Immature natural killer cell (primary cell): ENCODE measurements around the gene GPC1. TPM values are rescaled to one million over a fixed set of nuclear protein-coding genes. Genes with fewer than 3 reads are reported as not detected.
A peak's percentile ranks its signal among the peaks of the same experiment; 100 is the strongest.

ENCODE experiments used
- DNase-seq, 3 donors: peaks; one replicate each; pipeline ENCODE4 v3.0.0; 2022; ENCODE audit warnings: mixed read lengths in 1 of 3
- H3K27ac Mint-ChIP-seq, 6 donors: one replicate each; pipeline ENCODE4 v1.8.0; 2020; ENCODE audit warnings: mixed read lengths in 6 of 6, mild to moderate bottlenecking in 5 of 6, inconsistent platforms in 4 of 6, moderate library complexity in 3 of 6
- H3K27me3 Mint-ChIP-seq, 3 donors: one replicate each; pipeline ENCODE4 v1.8.0; 2020 to 2021; ENCODE audit warnings: low read depth in 3 of 3, mild to moderate bottlenecking in 3 of 3, mixed read lengths in 3 of 3, moderate library complexity in 3 of 3, inconsistent platforms in 1 of 3
- H3K36me3 Mint-ChIP-seq, 3 donors: one replicate each; pipeline ENCODE4 v1.8.0; 2020; ENCODE audit warnings: mixed read lengths in 3 of 3, inconsistent platforms in 2 of 3, mild to moderate bottlenecking in 2 of 3
- H3K4me1 Mint-ChIP-seq, 2 donors: one replicate each; pipeline ENCODE4 v1.8.0; 2020; ENCODE audit warnings: inconsistent platforms in 2 of 2, mild to moderate bottlenecking in 2 of 2, mixed read lengths in 2 of 2, moderate library complexity in 1 of 2
- H3K4me3 Mint-ChIP-seq, 5 donors: one replicate each; pipeline ENCODE4 v1.8.0; 2020; ENCODE audit warnings: mild to moderate bottlenecking in 5 of 5, mixed read lengths in 5 of 5, inconsistent platforms in 3 of 5, moderate library complexity in 3 of 5
- H3K9me3 Mint-ChIP-seq, 6 donors: one replicate each; pipeline ENCODE4 v1.8.0; 2020; ENCODE audit warnings: mild to moderate bottlenecking in 6 of 6, mixed read lengths in 6 of 6, inconsistent platforms in 4 of 6, moderate library complexity in 3 of 6
- polyA plus RNA-seq, 3 donors: library from polyadenylated mRNA; unstranded; fragments of 300-500 nt; fragmentation: Illumina TruSeq; gene quantifications; one replicate each; pipeline ENCODE4 v1.2.3, GENCODE V29; 2021

Gene GPC1
- polyA plus RNA-seq, 3 donors from 2014 or later, result not detected

GRCh38 chr2:240401781-240402551, 33.5 kb upstream of the GPC1 start:
- no peaks in the 10 kb centered on the region for H3K9me3 Mint-ChIP-seq
- peaks cover 2 to 3% (median 3%) of the 10 kb centered on the region in 3 donors for H3K27me3 Mint-ChIP-seq
- no peak for DNase-seq
- no peak overlapping the region for H3K27ac Mint-ChIP-seq
- no peaks in the 10 kb centered on the region for H3K4me1 Mint-ChIP-seq
- H3K36me3 Mint-ChIP-seq, result no peaks in the 10 kb centered on the region
- H3K4me3 Mint-ChIP-seq, result no peak overlapping the region

- no peaks in the 10 kb centered on the region for H3K9me3 Mint-ChIP-seq
- H3K36me3 Mint-ChIP-seq, result no peaks in the 10 kb centered on the region
- no peak for DNase-seq
- no peak overlapping the region for H3K4me3 Mint-ChIP-seq
- peaks cover 2 to 4% (median 3%) of the 10 kb centered on the region in 3 donors for H3K27me3 Mint-ChIP-seq
- H3K4me1 Mint-ChIP-seq, result no peaks in the 10 kb centered on the region
- H3K27ac Mint-ChIP-seq, result no peak overlapping the region
These were observed 32.7 kb upstream of the GPC1 start for GRCh38 chr2:240402566-240403272.

GRCh38 chr2:240403396-240404104, 31.9 kb upstream of the GPC1 start:
- no peak for DNase-seq
- Mint-ChIP-seq H3K4me1 (no peaks in the 10 kb centered on the region), H3K27ac (no peak overlapping the region), H3K4me3 (no peak overlapping the region), H3K27me3 (peaks cover 2 to 4% (median 3%) of the 10 kb centered on the region in 3 donors), H3K36me3 (no peaks in the 10 kb centered on the region), H3K9me3 (no peaks in the 10 kb centered on the region)

GRCh38 chr2:240404174-240404852, 31.1 kb upstream of the GPC1 start:
- no peak for DNase-seq
- Mint-ChIP-seq H3K4me3 (no peak overlapping the region), H3K27ac (no peak overlapping the region), H3K27me3 (peaks cover 2 to 3% (median 2%) of the 10 kb centered on the region in 3 donors), H3K9me3 (no peaks in the 10 kb centered on the region), H3K36me3 (no peaks in the 10 kb centered on the region), H3K4me1 (no peaks in the 10 kb centered on the region)

- no peak for DNase-seq
- no peak overlapping the region for H3K4me3 Mint-ChIP-seq
- peaks cover 2 to 3% (median 2%) of the 10 kb centered on the region in 3 donors for H3K27me3 Mint-ChIP-seq
- H3K36me3 Mint-ChIP-seq, result no peaks in the 10 kb centered on the region
- H3K9me3 Mint-ChIP-seq, result no peaks in the 10 kb centered on the region
- H3K27ac Mint-ChIP-seq, result no peak overlapping the region
- no peaks in the 10 kb centered on the region for H3K4me1 Mint-ChIP-seq
These were observed 30.3 kb upstream of the GPC1 start for GRCh38 chr2:240405133-240405532.

GRCh38 chr2:240405684-240406313, 29.7 kb upstream of the GPC1 start:
- no peak overlapping the region for H3K4me3 Mint-ChIP-seq
- H3K27me3 Mint-ChIP-seq, result peaks cover 2 to 7% (median 2%) of the 10 kb centered on the region in 3 donors
- H3K27ac Mint-ChIP-seq, result peak overlapping the region in 1 of 6 donors; percentile 47
- no peaks in the 10 kb centered on the region for H3K9me3 Mint-ChIP-seq
- DNase-seq, result no peak
- no peaks in the 10 kb centered on the region for H3K36me3 Mint-ChIP-seq
- H3K4me1 Mint-ChIP-seq, result no peaks in the 10 kb centered on the region

GRCh38 chr2:240407090-240407489, 28.4 kb upstream of the GPC1 start:
- H3K27me3 Mint-ChIP-seq, result peaks cover 2 to 9% (median 2%) of the 10 kb centered on the region in 3 donors
- DNase-seq, result no peak
- H3K4me3 Mint-ChIP-seq, result no peak overlapping the region
- no peaks in the 10 kb centered on the region for H3K9me3 Mint-ChIP-seq
- no peak overlapping the region for H3K27ac Mint-ChIP-seq
- no peaks in the 10 kb centered on the region for H3K36me3 Mint-ChIP-seq
- H3K4me1 Mint-ChIP-seq, result no peaks in the 10 kb centered on the region

GRCh38 chr2:240410004-240410403, 25.5 kb upstream of the GPC1 start:
- Mint-ChIP-seq H3K9me3 (no peaks in the 10 kb centered on the region), H3K27me3 (peaks cover under 1 to 8% (median 2%) of the 10 kb centered on the region in 3 donors), H3K36me3 (no peaks in the 10 kb centered on the region), H3K4me3 (no peak overlapping the region), H3K27ac (no peak overlapping the region), H3K4me1 (no peaks in the 10 kb centered on the region)
- DNase-seq, result no peak

GRCh38 chr2:240410808-240411207, 24.7 kb upstream of the GPC1 start:
- no peaks in the 10 kb centered on the region for H3K36me3 Mint-ChIP-seq
- H3K27ac Mint-ChIP-seq, result no peak overlapping the region
- peaks cover 0 to 8% (median 2%) of the 10 kb centered on the region in 3 donors for H3K27me3 Mint-ChIP-seq
- no peaks in the 10 kb centered on the region for H3K9me3 Mint-ChIP-seq
- DNase-seq, result no peak
- no peaks in the 10 kb centered on the region for H3K4me1 Mint-ChIP-seq
- H3K4me3 Mint-ChIP-seq, result no peak overlapping the region

GRCh38 chr2:240411261-240412160, 24.0 kb upstream of the GPC1 start:
- Mint-ChIP-seq H3K9me3 (no peaks in the 10 kb centered on the region), H3K4me3 (no peak overlapping the region), H3K27me3 (peaks cover 0 to 8% (median 2%) of the 10 kb centered on the region in 3 donors), H3K4me1 (no peaks in the 10 kb centered on the region), H3K27ac (no peak overlapping the region), H3K36me3 (no peaks in the 10 kb centered on the region)
- DNase-seq, result no peak

- H3K36me3 Mint-ChIP-seq, result no peaks in the 10 kb centered on the region
- H3K27me3 Mint-ChIP-seq, result peaks cover 0 to 8% (median 0%) of the 10 kb centered on the region in 3 donors
- H3K4me3 Mint-ChIP-seq, result no peak overlapping the region
- no peaks in the 10 kb centered on the region for H3K4me1 Mint-ChIP-seq
- H3K27ac Mint-ChIP-seq, result no peak overlapping the region
- H3K9me3 Mint-ChIP-seq, result no peaks in the 10 kb centered on the region
- DNase-seq, result no peak
These were observed 23.1 kb upstream of the GPC1 start for GRCh38 chr2:240412211-240412861.
